Hematopoietic multipotent progenitor cell treated with erythropoietin and hydrocortisone succinate and interleukin-3 and kit ligand, for 6 days (in vitro differentiated cells): ENCODE data around the gene PTP4A1.
"Not testable (repeated sequence)": the region's sequence is repeated elsewhere in the genome, so short reads cannot be mapped to it uniquely, and the experiment has no call there.

Source experiments
- DNase-seq: peaks from one replicate; pipeline ENCODE4 v3.0.0-alpha.2; 2015

The PTP4A1 gene

DNA sequence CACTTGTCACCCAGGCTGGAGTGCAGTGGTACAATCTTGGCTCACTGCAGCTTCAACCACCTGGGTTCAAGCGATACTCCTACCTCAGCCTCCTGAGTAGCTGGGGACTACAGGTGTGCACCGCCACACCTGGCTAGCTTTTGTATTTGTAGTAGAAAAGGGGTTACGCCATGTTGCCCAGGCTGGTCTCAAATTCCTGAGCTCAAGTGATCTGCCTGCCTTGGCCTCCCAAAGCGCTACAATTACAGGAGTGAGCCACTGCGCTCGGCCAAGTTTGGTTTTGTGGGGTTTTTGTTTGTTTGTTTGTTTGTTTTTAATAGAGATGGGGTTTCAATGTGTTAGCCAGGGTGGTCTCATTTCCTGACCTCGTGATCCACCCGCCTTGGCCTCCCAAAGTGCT, 12.3 kb downstream of the PTP4A1 start:
- DNase-seq: no peak

DNA sequence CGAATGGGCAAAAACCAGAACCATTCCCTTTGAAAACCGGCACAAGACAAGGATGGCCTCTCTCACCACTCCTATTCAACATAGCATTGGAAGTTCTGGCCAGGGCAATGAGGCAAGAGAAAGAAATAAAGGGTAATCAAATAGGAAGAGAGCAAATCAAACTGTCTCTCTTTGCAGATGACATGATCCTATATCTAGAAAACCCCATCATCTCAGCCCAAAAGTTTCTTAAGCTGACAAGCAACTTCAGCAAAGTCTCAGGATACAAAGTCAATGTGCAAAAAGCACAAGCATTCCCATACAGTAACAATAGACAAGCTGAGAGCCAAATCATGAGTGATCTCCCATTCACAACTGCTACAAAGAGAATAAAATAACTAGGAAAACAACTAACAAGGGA, 13.4 kb downstream of the PTP4A1 start:
- not testable (repeated sequence) for DNase-seq

DNA sequence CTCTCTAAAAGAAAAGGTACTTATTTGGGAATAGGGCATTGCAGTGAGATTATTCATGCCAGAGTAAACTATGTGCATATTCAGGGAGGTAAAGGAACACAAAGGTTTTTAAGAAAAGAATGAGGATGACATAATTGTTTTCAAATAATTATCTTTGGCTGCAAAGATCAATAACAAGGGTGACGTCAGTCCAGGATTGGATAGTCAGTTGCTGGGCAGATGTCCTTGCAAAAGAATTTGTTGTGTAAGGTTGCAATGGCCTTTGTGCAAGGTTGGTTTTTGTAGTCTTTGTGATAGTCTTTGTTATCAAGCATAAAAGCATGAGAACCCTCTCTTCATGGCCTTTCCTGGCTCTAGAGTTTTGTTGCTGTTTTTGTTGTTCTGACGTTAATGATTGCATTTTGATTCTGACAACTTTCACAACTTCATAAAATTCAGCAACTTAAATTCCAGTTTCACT, 17.7 kb downstream of the PTP4A1 start:
- no peak for DNase-seq

DNA sequence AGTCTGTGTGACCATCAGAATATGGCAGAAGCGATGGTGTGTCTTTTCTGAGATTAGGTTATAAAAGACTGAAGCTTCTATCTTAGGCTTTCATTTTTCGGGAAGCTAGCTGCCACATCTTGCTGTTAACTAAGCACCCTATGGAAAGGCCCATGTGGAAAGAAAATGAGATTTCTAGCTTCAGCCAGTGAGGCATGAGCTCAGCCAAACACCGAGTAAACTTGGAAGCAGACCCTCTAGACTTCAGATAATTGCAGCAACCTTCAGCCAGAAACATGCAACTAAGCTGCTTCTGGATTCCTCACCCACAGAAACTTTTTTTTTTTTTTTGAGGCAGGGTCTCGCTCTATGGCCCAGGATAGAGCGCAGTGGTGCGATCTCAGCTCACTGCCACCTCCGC, 20.6 kb downstream of the PTP4A1 start:
- no peak for DNase-seq

DNA sequence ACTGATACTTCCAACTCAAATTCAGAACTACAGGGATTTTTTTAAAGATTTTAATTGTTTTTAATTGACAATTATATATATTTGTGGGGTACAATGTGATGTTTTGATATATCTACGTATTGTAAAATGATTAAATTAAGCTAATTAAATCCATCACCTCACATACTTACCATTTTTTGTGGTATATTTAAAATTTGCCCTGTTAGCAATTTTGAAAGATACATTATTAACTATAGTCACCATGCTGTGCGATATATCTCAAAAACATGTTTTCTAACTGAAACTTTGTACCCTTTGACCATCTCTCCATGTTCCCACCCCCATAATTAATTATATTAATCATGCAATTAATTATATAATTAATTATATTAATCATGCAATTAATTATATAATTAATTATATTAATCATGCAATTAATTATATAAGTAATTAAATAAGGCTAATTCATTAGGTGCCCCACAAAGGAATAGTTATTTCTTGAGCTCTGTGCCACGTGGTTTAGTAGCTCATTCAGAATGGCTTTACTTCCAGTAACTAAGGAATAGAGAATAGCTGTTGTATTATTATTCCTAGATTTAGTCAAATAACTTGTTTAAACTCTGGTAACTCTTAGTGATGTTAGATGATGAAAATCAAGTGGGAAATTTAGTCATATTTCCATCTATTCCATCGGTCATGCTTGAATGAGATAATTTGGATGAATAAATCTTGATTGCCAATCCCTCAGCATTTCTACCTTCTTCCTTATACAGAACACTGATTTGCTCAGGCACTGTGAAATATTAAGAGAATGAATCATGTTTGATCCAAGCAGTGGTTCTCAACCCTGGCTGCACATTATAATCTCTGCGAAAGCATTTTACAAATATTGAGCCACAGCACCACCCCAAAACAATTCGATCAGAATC, 25.1 kb downstream of the PTP4A1 start:
- DNase-seq: no peak

DNA sequence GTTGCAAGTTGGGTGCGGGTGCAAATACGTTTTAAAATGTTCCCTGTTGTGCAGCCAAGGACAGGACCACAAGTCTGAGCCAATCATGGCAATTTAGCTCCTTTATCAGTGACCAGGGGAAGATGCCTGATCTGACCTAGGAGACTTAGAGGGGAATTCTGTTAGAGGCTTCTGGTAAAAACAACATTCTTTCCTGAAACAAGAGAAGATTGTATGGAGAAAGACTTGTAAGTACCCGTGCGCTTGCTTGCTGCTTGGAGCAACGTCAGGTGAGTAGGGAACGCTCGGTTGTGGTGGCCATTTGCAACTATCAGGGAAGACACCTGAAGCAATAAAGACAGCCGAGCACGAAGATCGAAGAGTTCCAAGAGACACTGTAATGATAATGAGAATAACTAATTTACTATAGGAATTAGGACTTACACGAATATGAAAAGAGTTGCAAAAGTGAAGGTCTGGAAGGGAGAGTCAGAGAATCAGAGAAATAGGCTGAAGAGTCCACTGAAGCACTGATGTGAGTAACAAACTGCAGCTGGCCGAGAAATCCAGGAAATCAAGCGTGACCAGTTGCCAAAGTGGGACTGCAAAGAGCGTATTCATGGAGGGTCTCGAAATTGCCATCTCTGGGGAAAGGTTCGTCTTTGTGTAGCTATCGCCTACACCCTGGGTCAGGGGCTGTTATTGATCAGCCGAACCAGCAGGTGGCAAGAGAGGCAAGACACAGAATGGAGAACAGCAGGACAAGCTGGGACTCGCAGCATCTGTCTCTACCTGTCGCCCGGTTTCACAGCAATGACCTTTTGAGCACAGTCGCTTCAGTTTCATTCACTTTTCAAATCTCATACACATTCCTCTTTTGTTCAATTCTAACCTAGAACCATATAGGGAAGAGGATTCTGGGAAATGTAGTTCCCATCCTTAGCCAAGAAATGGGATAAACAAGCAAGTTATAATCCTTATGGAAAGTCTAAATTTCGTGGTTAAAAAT, 26.1 kb downstream of the PTP4A1 start:
- peak; percentile 86 for DNase-seq

DNA sequence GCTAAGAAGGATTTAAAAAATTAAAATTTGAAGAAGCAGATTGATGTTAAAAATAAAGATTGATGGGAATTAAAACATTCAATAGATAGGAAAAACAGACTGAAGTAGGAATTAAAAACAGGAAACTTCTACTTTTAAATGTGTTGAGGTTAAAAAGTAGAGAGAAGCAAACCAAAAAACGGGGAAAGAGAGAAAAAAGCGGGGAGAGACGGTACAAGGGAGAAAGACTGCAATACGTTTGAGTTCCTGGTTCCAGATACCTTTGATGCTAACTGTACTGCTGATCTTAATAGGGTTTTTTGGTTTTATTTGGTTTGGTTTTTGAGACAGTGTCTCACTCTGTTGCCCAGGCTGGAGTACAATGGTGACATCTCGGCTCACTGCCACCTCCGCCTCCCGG, 27.0 kb downstream of the PTP4A1 start:
- DNase-seq: no peak

DNA sequence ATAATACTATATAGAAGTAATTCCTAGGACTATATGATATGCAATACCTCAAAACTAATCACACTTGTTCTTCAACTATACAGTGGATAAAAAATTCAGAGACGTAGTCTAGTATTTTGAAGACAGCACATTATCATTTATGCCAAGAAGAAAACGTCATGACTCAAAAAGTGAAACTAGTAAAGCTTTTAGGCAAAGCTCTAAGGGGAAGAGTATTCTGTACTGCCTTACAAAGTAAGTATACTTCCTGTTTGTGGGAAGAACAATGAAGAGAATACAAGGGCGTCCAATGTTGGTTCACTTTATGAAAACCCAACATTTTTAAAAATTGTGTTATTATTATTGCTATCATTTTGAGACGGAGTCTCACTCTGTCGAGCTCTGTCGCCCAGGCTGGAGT, 27.9 kb downstream of the PTP4A1 start:
- DNase-seq: no peak

DNA sequence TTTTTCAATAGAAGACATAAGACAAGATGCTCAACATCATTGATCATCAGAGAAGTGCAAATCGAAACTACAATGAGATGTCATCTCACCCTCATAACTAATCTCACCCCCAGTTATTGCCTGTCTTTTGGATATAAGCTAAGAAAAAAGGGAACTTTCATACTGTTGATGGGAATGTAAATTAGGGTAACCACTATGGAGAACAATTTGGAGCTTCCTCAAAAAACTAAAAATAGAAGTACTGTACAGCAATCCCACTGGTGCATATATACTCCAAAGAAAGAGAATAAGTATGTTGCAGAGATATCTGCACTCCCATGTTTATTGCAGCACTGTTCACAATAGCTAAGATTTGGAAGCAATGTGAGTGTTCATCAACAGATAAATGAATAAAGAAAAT, 37.0 kb downstream of the PTP4A1 start:
- DNase-seq: no peak

DNA sequence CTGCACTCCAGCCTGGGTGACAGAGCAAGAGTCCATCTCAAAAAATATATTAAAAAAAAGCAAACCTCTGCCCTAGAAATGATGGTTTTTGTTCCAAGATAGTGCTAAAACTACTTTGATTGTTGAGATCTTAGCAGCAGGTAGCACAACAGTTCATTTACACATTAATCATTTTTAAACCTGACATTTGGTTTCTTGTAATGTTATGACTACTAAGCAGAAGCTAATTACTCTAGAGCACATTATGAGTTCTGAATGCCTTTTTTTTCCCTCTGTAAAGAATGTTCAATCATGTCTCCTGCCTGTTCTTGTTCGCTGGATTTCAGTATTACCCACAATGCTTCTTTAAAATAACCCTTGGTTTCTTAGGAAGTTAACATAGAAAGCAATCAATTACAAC, 38.7 kb downstream of the PTP4A1 start:
- no peak for DNase-seq

DNA sequence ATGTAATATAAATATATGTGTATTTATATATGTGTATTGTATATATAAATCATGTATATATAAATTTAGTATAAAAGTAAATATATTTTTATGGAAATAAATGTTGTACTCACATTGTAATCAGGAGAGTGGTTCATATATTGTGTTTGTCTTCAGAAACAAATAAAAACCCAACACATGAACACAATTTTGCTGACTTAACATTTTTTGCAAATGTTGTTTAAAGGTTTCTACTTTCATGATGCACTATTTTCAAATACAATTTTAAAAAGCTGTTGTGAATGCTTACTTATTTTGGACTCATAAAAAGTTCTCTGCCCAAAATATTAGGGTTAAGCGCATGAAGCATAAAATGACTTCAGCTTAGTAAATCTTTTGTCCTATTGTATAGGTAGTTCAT, 39.3 kb downstream of the PTP4A1 start:
- DNase-seq: no peak

DNA sequence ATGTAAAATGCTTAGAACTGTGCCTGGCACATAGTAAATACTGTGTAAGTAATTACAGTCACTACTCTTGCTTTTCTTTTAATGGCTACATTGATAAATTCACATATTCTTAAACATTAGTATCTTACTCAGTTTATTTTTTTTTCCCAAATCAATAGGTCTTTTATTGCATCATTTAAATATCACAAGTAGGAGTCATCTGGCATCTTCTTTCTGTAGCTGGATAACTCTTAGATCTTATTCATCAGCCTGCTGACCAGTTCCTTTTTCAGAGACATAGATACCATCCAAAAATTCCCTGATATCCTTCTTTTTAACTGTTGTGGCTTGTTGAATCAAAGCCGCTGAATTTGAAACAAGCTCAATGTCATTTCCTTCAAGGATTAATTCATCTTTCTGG, 43.3 kb downstream of the PTP4A1 start:
- no peak for DNase-seq
